Measurements from ENCODE around the gene MUSK.
"Not testable (repeated sequence)": the region's sequence is repeated elsewhere in the genome, so short reads cannot be mapped to it uniquely, and the experiment has no call there.

The MUSK gene

DNA sequence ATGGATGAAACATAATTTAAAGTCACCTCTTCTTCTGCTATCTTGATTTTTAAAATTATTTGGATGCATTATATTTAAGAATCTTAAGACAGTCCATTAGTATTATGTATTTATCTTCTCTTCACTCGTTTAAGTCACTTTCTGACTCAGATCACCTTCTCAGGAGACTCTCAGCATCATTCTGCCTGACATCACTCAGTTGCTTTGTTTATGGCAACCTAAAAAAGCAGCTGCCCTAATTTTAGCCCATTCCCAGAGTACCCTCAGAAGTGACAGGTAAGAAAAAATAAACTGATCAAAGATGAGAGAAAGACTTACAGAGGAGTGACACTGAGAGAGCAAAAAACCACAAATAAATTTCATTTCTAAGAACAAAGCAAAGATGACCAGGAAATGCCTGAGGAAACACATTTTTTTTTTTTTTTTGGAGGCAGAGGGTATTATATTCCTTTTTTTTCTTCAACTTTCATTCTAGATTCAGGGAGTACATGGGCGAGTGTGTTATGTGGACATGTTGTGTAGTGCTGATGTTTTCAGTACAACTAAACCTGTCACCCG is 140.5 kb downstream of the MUSK start:
- no peak for DNase-seq (ENCODE audit: low read depth, low spot score)

DNA sequence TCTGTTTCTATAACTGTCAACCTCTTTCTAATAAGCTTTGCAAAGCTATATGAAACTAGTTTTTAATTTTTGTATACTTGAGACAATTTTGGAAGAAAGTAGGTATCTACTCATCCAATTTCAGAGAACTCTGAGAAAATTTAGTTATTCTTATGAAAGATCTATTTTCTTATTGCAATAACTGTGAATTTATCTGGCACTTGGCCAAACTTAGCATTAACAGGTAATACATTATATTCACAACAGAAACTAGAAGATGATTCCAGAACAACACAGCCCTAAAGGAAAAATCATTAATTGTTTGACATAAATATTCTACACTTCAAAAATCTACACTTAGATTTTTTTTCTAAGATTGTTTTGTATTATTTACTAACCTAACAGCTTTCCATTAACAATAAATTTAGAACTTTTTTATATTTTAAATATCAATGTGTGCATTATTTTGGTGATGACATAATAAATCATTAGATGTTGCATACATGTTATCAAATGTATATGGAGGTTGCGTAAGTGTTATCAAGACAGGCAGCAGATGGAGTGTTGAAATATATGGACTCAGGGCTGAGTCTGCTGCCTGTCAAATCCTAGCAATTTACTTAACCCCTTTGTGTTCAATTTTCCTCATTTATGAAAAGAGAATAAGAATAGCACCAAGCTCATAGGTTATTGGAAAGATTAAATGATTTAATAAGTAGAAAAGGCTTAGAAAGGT is 141.8 kb downstream of the MUSK start:
- no peak for DNase-seq (ENCODE audit: low read depth, low spot score)

DNA sequence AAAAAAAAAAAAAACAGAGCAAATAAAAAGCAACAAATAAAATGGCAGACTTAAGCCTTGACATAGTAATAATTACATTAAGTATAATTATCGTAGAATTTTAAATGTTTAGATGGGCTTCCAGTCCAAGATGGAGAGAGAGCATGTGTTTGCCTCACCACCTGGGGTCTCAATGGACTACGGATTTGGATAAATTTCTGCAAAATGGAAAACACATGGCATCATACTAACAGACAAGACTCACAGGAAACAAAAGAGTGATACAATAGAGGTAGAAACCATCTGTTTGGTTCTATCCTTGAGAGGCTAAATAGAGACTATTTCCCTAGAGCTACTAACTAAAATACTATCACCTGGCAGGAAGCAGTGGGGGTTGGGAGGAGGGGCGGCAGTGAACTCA is 144.3 kb downstream of the MUSK start:
- DNase-seq (ENCODE audit: low read depth, low spot score) = no peak

DNA sequence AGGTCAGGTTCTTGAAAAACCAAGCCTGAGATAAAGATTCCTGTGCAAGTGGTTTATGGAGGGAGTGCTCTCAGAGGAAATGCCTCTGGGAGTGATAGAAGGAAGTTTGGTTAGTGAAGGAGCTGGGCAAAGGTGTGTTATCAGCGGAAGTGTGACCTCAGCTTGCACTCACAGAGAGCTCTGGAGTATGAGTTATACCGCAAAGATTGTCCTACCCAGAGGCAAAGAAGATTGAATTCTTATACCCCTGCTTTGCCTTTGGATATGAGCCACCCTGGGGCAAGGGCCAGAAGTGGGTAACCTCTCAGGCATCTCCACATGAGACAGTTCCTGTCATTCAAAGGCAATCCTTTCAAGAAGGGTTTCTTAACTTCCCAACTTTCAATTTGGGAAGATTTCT is 145.6 kb downstream of the MUSK start:
- DNase-seq (ENCODE audit: low read depth, low spot score) = no peak

DNA sequence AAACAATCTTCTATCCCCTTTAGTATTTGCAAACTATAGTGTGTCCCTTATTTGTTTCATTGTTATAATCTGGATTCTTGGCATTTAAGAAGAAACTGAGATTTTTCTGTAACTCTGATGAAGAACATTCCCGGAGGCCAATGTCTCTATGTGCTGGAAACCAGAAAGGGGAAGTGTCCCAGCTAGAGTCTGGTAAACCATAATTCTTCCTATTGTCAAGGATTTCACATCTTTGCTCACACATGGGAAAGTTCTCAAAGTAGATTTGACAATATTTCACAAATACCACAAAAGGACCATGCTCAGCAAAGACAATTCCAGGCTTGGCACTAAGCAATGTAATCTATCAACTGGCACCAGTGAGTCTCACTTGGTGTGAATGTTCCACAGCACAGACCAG is 146.8 kb downstream of the MUSK start:
- no peak for DNase-seq (ENCODE audit: low read depth, low spot score)

DNA sequence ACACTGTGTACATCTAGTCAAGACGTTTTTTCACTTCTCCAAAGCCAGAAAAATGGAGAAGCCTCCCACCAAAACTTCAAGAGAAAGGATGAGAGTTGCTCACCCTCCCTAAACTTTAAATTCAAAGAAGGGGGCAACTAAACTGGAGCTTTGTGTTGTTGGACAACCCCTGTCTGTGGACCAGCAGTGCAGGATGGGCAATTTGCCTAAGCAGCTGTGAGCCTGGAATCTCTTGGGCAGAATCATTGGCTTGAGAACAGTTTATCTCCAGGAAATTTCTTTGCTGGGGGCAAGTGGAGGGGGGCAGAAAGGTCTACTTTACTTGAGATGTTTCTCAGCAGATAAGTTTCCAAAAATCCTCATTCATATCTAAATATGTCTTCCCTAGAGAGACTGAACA is 151.8 kb downstream of the MUSK start:
- no peak for DNase-seq (ENCODE audit: low read depth, low spot score)

DNA sequence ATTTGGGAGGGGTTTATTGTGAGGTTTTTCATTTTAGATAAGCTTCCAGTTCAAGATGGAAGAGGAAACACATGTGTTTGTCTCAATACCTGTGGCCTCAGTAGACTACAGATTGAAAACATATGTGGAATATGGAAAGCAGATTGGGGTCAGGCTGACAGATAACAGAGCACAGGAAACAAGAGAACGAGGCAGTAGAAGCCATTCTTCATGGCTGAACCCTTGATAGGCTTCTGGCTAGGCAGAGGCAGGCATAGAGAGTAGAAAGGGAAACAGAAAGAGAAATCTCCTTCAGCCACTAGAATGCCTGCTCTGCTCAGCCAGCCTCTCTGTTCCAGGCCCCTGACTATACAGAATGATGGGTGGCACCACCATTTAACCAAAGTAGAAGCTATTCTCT is 152.5 kb downstream of the MUSK start:
- no peak for DNase-seq (ENCODE audit: low read depth, low spot score)

DNA sequence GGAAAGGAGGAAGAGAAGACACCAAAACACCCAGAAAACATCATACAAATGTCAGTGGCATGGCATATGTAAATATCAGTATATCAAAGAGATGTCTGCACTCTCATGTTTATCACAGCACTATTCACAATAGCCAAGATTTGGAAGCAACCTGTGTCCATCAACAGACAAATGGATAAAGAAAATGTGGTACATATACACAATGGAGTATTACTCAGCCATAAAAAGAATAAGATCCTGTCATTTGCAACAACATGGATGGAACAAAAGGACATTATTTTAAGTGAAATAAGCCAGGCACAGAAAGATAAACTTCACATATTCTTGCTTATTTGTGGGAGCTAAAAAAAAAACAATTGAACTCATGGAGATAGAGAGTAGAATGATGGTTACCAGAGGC is 156.5 kb downstream of the MUSK start:
- not testable (repeated sequence) for DNase-seq (ENCODE audit: low read depth, low spot score)

DNA sequence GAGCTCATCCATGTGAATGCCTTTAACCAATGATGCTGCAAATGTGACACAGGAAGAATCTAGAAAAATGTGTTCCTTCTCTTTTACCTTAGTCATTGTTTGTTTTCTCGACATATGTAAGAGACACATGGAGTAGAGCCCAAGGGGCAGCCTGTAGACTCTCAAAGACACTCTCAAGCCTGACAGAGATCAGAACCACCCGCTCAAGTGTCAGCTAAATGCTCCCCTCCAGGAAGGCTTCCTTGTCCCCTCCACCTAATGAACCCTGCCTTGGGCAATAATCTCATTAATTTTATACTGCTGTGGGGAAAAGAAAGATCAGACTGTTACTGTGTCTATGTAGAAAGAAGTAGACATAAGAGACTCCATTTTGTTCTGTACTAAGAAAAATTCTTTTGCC is 157.4 kb downstream of the MUSK start:
- no peak for DNase-seq (ENCODE audit: low read depth, low spot score)

DNA sequence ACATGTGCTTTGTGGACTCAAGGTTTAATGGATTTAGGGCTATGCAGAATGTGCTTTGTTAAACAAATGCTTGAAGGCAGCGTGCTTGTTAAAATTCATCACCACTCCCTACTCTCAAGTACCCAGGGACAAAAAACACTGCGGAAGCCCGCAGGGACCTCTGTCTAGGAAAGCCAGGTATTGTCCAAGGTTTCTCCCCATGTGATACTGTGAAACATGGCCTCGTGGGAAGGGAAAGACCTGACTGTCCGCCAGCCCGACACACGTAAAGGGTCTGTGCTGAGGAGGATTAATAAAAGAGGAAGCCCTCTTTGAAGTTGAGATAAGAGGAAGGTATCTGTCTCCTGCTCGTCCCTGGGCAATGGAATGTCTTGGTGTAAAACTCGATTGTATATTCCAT is 157.8 kb downstream of the MUSK start:
- DNase-seq (ENCODE audit: low read depth, low spot score) = not testable (repeated sequence)

DNA sequence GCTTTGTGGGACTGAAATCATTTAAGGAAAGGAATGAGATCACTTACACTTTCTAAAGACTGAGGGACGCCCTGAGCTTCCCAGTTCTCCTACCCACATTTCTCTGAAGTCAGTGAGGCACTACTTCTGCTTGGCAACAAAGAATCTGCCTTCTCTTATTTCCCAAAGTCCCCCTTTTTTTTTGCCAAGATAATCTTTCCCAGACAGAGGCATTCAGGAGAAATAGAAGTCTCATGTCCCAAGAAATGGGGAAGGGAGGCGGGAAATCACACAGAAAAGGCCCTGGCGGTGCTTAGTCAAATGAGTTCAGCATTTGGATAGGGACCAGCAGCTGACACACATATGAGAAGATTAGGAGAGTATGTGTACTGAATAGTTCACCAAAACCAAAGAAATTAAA is 159.7 kb downstream of the MUSK start:
- no peak for DNase-seq (ENCODE audit: low read depth, low spot score)

DNA sequence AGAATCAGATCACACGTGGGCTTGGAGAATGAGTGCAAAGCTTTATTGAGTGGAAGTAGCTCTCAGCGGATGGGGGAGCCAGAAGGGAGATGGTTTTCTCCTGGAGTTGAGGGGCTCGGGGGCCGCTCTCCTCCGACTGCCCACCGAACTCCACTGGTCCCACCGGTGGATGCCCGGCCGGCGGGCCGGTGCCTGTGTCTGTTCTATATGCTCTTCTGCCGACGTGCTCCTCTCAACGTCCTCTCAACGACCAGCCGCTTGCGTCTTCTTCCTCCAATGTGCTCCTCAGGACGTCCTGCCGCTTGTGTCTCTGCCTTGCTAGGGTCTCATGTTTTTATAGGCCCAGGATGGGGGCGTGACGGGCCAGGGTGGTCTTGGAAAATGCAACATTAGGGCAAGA is 161.9 kb downstream of the MUSK start:
- no peak for DNase-seq (ENCODE audit: low read depth, low spot score)

DNA sequence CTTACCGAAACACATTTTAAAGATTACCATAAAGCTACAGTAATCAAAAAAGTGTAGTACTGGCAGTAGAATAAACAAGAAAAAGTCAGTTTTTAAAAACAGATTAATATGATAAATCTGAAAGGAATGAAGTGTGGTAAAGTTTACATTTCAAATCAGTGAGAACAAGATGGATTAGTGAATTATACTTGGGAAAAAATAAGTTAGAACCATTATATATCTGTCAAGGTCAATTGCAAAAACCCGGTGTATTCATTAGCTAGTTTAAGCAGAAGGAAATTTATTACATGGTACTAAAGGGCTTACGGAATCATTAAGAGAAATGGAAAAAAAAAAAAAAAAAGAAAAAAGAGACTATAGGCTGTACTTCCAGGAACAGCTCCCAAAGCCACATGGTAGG is 164.3 kb downstream of the MUSK start:
- no peak for DNase-seq (ENCODE audit: low read depth, low spot score)

DNA sequence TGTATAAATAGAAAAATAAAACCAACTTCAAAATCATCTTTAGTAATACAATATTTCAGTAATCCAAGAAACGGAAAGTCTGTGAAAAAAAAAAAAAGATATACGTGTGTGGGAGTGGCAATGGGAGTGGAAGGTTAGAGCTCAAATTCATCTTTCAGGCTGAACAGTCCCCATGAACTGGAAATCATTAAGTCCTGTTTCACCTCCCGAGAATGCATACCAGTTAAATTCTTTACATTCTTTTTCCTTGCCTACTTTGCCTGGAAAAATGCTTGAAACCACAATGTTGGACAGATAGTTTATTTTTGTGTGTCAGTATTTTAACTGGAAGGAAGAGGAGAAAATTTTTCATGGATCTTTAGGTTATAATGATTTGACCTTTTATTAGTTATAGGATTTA is 166.8 kb downstream of the MUSK start:
- DNase-seq (ENCODE audit: low read depth, low spot score) = no peak

DNA sequence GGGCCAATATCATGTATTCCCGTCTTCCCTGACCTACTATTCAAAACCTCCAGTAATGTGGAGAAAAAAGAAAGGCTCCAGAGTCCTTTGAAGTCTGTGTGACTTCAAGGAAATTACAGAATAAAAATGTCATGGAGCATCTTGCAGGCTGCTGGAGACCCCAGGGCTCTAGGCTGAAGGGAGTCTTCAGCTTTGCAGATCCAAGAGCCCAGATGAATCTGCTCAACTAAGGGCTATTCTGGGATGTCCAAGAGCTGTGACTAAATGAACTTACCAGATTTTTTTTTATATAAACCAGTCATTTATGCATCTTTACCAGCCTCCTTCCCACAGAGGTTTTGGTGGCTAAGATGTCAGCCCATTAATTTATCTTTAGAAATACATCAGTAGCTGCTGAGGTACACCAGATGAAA is 167.3 kb downstream of the MUSK start:
- no peak for DNase-seq (ENCODE audit: low read depth, low spot score)

DNA sequence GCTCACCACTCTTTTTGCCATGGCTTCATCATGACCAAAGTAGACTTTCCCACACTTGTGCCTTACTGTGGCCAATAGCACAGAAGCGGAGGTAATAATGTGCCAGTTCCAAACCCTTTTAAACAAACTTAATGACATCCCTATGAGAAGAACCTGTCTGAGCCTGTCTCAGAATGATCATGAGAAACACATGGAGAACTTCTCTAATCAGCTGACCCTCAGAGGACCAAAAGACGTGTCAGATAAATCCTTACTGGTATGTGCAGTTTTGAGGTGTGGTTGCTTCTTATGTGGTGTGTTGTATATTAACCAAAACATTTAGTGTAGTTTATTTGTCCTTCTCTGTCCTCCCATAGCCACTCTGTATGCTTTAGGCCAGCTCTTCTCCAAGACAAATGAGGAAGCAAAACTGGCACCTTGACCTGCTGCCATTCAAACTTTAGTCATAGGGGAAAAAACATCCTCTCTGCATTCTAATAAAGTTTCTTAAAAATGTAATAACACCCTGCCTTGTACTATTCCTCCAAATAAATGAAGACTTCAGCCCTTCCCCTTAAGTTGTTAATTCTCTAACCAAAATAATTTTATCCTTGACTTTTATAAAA is 168.9 kb downstream of the MUSK start:
- DNase-seq (ENCODE audit: low read depth, low spot score) = no peak

DNA sequence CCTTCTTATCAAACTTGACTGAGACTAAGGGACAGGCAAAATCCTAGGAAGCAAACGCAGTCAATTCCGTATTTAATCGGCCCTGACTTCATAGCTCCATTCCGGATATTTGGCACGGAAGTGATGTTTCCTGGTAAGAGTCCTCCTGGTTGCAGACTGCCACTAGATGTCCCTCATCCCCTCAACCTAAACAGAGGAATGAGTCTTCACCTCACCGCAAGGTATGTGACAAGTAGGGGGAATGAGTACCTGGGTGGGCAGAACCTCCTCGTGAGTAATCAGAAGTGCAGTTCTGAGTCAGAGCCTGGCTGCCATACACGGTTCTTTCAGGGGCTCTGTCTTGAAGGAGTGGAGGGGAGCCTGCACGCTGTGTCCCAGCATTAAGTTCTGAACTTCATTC is 173.6 kb downstream of the MUSK start:
- DNase-seq (ENCODE audit: low read depth, low spot score) = no peak

DNA sequence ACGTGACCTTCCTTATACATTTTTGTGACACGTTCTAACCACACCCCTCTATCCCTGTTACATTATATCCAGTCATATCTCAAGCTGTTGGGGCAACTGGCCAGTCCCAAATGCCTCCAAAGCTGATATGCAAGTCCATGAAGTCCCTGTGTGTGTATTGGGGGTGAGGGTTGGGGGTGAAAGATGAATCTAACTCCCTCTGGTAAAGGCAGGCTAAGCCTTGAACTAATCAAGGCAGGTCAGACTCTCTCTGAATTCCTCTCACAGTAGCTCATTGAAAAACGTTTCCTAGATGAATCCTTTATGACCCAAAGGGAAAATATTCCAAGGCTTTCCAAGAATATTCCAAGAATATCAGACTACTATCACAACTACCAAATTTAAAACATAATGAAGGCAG is 174.4 kb downstream of the MUSK start:
- DNase-seq (ENCODE audit: low read depth, low spot score) = no peak

DNA sequence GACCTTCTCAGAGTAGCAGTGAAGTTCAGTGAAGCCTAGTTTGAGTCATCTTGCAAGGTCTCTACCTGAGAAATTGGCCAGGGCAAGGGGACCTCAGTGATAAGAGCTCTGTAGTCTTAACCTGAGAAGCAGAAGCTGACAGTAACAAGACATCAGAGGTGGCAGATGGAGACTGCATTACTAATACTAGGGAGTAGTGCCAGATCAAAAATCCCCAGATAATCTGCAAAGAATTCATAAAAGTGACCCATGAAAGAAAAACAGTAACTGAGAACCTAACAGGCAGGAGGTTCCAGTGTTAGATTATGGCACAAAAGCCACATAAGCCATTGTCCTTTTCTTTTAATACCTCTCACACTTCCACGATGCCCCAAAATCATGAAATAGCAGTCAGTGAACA is 175.5 kb downstream of the MUSK start:
- DNase-seq (ENCODE audit: low read depth, low spot score) = no peak

DNA sequence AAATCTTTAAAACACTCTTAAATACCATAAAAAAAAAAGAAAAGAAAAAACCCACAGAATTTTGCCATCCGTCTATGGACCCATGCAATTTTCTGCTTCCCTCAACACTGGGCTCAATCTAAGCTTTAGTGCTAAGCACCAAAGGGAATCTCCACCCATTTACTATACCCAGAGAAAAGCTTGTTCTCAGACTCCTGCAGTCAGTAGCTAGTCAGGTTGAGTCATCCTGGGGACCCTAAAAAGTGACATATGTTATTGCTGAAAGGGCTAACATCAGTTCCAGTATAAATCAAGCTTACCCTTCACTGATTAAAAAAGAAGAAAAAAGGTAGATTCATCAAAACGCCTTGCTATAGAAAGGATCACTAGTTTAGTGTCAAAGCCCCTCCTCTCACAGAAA is 177.6 kb downstream of the MUSK start:
- DNase-seq (ENCODE audit: low read depth, low spot score) = no peak

DNA sequence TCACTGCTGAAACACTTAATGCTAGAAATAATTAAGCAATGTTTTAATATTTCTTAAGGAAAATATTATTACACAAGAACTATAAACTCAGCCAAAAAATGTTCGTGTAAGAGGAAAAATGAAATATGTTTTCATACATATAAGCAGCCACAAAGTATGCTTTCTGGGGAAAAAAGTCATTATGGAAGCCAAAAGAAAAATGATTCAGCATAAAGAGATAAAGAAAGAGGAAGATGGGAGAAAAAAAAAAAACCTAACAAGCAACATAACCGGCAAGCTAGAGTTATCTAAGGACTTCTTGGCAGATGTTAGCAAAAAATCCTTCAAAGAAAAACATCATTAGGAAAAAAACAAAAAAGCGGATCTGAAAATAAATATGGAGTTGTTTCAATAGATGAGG is 179.1 kb downstream of the MUSK start:
- no peak for DNase-seq (ENCODE audit: low read depth, low spot score)

DNA sequence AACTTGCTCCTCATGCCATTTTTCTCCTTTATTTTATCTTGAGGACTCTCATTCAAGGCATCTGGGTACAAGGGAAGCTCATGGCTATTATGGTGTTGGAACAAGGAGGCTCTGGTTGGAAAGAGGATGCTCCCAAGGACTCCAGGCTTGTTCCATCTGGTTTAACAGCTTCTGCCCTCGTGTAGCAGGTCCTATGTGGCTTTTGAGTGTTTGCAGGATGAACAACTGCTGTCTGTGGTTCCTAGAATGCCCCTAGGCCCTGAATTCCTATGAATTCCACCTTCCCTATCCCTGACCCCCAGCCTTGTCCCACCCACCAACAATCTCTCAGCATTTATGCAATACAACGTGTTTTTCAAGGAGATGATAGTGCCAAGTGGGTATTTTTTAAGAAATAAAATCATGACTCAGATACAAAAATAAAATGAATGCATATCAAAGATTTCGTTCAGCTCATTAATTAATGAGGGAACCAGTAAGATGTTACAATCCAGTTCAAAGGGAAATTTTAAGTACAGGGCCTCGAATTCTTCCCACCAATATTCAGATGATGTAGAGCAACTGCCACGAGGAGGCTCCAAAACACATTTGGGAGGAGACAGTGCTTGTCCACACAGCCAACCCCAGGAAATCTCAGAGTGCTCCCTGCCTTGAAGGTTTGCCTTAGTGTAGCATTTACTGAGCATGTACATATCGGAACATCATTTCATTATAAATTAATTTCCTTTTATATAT is 182.0 kb downstream of the MUSK start:
- DNase-seq (ENCODE audit: low read depth, low spot score) = no peak
